Peyer's patch (tissue), 4 donors: ENCODE data around the gene SRPK3. TPM values are rescaled to one million over a fixed set of nuclear protein-coding genes. Genes with fewer than 3 reads are reported as not detected.

Experiments
- DNase-seq, 3 donors: peaks; one replicate each; pipeline ENCODE4 v3.0.0-alpha.2; 2017 to 2019
- H3K27ac ChIP-seq, 4 donors: fragments of 200-600 bp; sonication (generic); one replicate each; pipeline ENCODE4 v1.5.1; 2016 to 2019
- H3K27me3 ChIP-seq, 2 donors: fragments of 200-600 bp; sonication (generic); one replicate each; pipeline ENCODE4 v1.5.1; 2019
- H3K36me3 ChIP-seq, 3 donors: fragments of 200-600 bp; sonication (generic); one replicate each; pipeline ENCODE4 v1.5.1; 2016 to 2019
- H3K4me1 ChIP-seq, 4 donors: fragments of 200-600 bp; sonication (generic); one replicate each; pipeline ENCODE4 v1.5.1; 2016 to 2019
- H3K4me3 ChIP-seq, 4 donors: fragments of 200-600 bp; sonication (generic); 1 replicate in 3 of 4; 2 replicates in 1 of 4; pipeline ENCODE4 v1.5.1; 2016 to 2019; ENCODE audit warnings: mild to moderate bottlenecking in 1 of 4
- H3K9me3 ChIP-seq, 4 donors: fragments of 200-600 bp; sonication (generic); one replicate each; pipeline ENCODE4 v1.5.1; 2016 to 2019; ENCODE audit warnings: mild to moderate bottlenecking in 1 of 4
- POLR2A ChIP-seq, 2 donors: fragments of 450-650 bp; IDR thresholded peaks; one replicate each; pipeline ENCODE4 v1.5.1; 2017; ENCODE audit warnings: antibody characterized with exemption in 2 of 2, mild to moderate bottlenecking in 2 of 2, moderate library complexity in 2 of 2
- total RNA-seq, 4 donors: library from RNA; depleted of rRNA; stranded (reverse); fragments of >200 nt; gene quantifications; one replicate each; pipeline ENCODE4 v1.1.0, GENCODE V29; 2016
- TF ChIP-seq, protein P1 (sequence below), 6 experiments: fragments of 450-650 bp in 4 of 6; fragments of 200-600 bp in 2 of 6; sonication (generic) in 1 of 6; IDR thresholded peaks; one replicate each; pipeline ENCODE4 v1.5.1; 2017 to 2019; ENCODE audit warnings: antibody characterized with exemption in 6 of 6, mild to moderate bottlenecking in 3 of 6, moderate library complexity in 1 of 6

SRPK3 gene
- total RNA-seq, 4 donors from 2014 or later, result 1.7 TPM; not detected in 3

DNA sequence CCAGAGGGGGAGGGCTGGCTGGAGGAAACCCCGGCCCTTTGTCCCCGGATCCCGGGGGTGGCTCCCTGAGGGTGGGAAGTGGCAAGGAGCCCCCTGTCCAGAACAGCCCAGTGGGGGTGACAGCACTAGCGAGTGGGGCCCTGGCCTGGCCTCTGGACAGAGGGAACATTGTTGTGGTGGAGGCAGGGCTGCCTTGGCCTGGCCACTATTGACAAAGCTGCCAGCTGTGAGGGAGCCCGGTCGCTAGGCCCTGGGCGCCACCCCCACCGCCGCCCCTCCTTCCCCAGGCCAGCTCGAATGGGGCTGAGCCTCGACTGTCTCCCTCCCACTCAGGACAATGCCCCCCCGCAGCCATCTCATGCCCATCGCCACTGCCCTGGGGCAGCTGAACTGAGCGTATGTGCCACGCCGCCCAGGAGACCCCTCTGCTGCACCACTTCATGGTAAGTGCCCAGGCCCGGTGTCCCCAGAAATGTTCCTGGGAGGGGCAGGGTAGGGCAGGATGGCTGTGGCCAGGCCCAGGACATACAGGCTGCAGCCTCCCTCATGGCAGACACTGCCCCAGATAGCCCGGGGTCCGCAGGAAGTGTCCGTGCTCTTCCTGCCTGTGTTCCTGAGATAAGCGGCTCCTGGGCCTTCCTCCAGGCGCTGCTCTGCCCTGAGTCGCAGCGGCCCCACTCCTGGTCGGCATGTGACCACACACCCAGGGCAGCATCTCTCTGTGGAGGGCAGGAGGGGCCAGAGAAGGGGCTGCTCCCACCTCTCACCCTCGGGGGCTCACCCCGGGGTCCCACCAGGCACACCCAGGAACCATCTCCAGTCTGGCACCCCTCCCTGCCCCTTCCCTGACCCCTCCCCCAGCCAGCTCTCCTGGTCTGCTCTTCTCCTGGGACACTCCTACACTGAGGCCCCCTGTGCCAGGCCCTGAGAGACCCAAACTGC, 15.4 kb upstream of the SRPK3 start:
- DNase-seq, result peak in 1 of 3 donors; percentile 28
- H3K27me3 ChIP-seq, result no peaks in the 10 kb centered on the region
- no peak overlapping the region for H3K4me3 ChIP-seq
- no peaks in the 10 kb centered on the region for H3K4me1 ChIP-seq
- no peak for TF ChIP-seq POLR2A (IDR thresholded peaks at IDR 0.05)
- TF ChIP-seq, protein P1, sequence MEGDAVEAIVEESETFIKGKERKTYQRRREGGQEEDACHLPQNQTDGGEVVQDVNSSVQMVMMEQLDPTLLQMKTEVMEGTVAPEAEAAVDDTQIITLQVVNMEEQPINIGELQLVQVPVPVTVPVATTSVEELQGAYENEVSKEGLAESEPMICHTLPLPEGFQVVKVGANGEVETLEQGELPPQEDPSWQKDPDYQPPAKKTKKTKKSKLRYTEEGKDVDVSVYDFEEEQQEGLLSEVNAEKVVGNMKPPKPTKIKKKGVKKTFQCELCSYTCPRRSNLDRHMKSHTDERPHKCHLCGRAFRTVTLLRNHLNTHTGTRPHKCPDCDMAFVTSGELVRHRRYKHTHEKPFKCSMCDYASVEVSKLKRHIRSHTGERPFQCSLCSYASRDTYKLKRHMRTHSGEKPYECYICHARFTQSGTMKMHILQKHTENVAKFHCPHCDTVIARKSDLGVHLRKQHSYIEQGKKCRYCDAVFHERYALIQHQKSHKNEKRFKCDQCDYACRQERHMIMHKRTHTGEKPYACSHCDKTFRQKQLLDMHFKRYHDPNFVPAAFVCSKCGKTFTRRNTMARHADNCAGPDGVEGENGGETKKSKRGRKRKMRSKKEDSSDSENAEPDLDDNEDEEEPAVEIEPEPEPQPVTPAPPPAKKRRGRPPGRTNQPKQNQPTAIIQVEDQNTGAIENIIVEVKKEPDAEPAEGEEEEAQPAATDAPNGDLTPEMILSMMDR (IDR thresholded peaks at IDR 0.05), result no peak
- no peaks in the 10 kb centered on the region for H3K9me3 ChIP-seq
- H3K36me3 ChIP-seq, result no peaks in the 10 kb centered on the region
- peak overlapping the region in 1 of 4 donors; percentile 59 for H3K27ac ChIP-seq

DNA sequence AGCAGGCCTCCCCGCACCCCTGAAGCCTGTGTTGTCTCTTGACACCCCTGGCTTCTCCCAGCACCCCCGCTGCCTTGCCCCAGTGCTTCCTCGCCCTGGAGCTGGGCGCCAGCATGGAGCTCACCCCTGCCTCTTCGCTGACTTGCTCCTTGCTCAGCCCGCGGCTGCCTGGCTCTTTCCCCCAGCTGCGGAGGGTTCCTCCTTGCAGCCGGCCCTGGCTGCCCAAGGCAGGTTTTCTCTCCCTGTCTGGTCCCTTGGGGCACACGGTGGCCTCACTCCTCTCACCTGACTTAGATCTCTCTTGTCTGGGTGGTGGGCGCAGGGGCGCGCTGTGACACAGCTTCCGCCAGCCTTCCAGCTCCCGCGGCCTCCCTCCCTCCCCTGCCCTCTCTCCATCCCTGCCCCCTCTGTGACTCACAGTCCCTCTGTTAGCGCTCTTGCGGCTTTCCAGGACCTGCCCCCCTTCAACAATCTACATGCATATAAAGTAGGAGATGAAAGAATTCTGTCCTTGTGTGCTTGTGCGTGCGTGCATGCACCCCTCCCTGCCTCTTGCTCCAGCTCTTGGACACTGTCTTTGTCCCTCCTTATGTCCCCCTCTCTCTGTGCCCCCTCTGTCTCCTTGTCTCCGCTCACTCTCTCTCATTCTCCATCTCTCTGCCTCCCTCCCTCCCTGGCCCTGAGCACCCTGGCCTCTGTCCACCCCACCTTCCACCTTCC, 14.6 kb upstream of the SRPK3 start:
- H3K4me3 ChIP-seq, result no peak overlapping the region
- no peaks in the 10 kb centered on the region for H3K36me3 ChIP-seq
- no peaks in the 10 kb centered on the region for H3K4me1 ChIP-seq
- H3K27ac ChIP-seq, result peak overlapping the region in 1 of 4 donors; percentile 59
- no peaks in the 10 kb centered on the region for H3K9me3 ChIP-seq
- no peaks in the 10 kb centered on the region for H3K27me3 ChIP-seq
- peak in 1 of 3 donors; percentile 36 for DNase-seq
- TF ChIP-seq, protein P1 (IDR thresholded peaks at IDR 0.05), result no peak
- TF ChIP-seq POLR2A (IDR thresholded peaks at IDR 0.05), result no peak

DNA sequence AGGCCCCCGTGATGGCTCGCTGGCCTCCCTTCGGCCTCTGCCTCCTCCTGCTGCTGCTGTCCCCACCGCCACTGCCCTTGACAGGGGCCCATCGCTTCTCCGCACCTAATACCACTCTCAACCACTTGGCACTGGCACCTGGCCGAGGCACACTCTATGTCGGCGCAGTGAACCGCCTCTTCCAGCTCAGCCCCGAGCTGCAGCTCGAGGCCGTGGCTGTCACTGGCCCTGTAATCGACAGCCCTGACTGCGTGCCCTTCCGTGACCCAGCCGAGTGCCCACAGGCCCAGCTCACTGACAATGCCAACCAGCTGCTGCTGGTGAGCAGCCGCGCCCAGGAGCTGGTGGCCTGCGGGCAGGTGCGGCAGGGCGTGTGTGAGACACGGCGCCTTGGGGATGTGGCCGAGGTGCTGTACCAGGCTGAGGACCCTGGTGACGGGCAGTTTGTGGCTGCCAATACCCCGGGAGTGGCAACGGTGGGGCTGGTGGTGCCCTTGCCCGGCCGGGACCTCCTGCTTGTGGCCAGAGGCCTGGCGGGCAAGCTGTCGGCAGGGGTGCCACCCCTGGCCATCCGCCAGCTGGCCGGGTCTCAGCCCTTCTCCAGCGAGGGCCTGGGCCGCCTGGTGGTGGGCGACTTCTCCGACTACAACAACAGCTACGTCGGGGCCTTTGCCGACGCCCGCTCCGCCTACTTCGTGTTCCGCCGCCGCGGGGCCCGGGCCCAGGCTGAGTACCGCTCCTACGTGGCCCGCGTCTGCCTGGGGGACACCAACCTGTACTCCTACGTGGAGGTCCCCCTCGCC, 13.8 kb upstream of the SRPK3 start:
- Histone ChIP-seq H3K36me3 (no peaks in the 10 kb centered on the region), H3K9me3 (no peaks in the 10 kb centered on the region), H3K4me1 (no peaks in the 10 kb centered on the region), H3K4me3 (no peak overlapping the region), H3K27ac (no peak overlapping the region), H3K27me3 (no peaks in the 10 kb centered on the region)
- TF ChIP-seq, protein P1 (IDR thresholded peaks at IDR 0.05), result no peak
- TF ChIP-seq POLR2A (IDR thresholded peaks at IDR 0.05), result no peak
- DNase-seq, result peak in 1 of 3 donors; percentile 37

- no peak for TF ChIP-seq POLR2A (IDR thresholded peaks at IDR 0.05)
- TF ChIP-seq, protein P1 (IDR thresholded peaks at IDR 0.05), result no peak
- Histone ChIP-seq H3K27me3 (no peaks in the 10 kb centered on the region), H3K4me3 (no peak overlapping the region), H3K36me3 (no peaks in the 10 kb centered on the region), H3K4me1 (no peaks in the 10 kb centered on the region), H3K9me3 (no peaks in the 10 kb centered on the region), H3K27ac (no peak overlapping the region)
- no peak for DNase-seq
These were observed 13.2 kb upstream of the SRPK3 start for GRCh38 chrX:153767674-153768055.
